H9 (cell line): ENCODE measurements around the gene DCAF4. TPM values are rescaled to one million over a fixed set of nuclear protein-coding genes. Genes with fewer than 3 reads are reported as not detected.

Experiments used
- DNase-seq: peaks from one replicate; pipeline ENCODE4 v3.0.0-alpha.2; 2017
- H2AFZ ChIP-seq: one replicate; pipeline ENCODE4 v1.6.1; 2013; ENCODE audit warnings: mild to moderate bottlenecking, low read length, control low read depth, moderate library complexity
- H2AK5ac ChIP-seq: 2 replicates; pipeline ENCODE4 v1.6.1; 2013; ENCODE audit warnings: low read length, control low read depth, mixed read lengths; ENCODE audit not compliant: insufficient read length
- H2BK120ac ChIP-seq: one replicate; pipeline ENCODE4 v1.6.1; 2013; ENCODE audit warnings: low read depth, mild to moderate bottlenecking, low read length, control low read depth, inconsistent platforms; ENCODE audit not compliant: poor library complexity, severe bottlenecking
- H2BK12ac ChIP-seq: 2 replicates; pipeline ENCODE4 v1.6.1; 2013; ENCODE audit warnings: low read length, control low read depth, mixed read lengths, low read depth; ENCODE audit not compliant: insufficient read length
- H2BK15ac ChIP-seq: 2 replicates; pipeline ENCODE4 v1.6.1; 2013; ENCODE audit warnings: low read depth, low read length, control low read depth
- H2BK20ac ChIP-seq: one replicate; pipeline ENCODE4 v1.6.1; 2013; ENCODE audit warnings: low read depth, mild to moderate bottlenecking, low read length, control low read depth, inconsistent platforms; ENCODE audit not compliant: poor library complexity, severe bottlenecking
- H2BK5ac ChIP-seq: 2 replicates; pipeline ENCODE4 v1.6.1; 2013; ENCODE audit warnings: low read length, control low read depth, mixed read lengths; ENCODE audit not compliant: insufficient read length
- H3K14ac ChIP-seq: 2 replicates; pipeline ENCODE4 v1.6.1; 2013; ENCODE audit warnings: low read length, control low read depth; ENCODE audit not compliant: insufficient read depth
- H3K18ac ChIP-seq: 2 replicates; pipeline ENCODE4 v1.6.1; 2013; ENCODE audit warnings: low read depth, mild to moderate bottlenecking, mixed read lengths, low read length, control low read depth; ENCODE audit not compliant: insufficient read length
- H3K23ac ChIP-seq: 2 replicates; pipeline ENCODE4 v1.6.1; 2013; ENCODE audit warnings: low read length, control low read depth, mixed read lengths, low read depth; ENCODE audit not compliant: insufficient read length
- H3K23me2 ChIP-seq: 2 replicates; pipeline ENCODE4 v1.6.1; 2013; ENCODE audit warnings: low read depth, mild to moderate bottlenecking, mixed read lengths, low read length, control low read depth; ENCODE audit not compliant: insufficient read length, poor library complexity, severe bottlenecking
- H3K27ac ChIP-seq: 2 replicates; pipeline ENCODE4 v1.5.1; 2013; ENCODE audit warnings: low read length, control low read depth, mixed read lengths, low read depth; ENCODE audit not compliant: insufficient read length
- H3K27me3 ChIP-seq: 2 replicates; pipeline ENCODE4 v1.6.1; 2013; ENCODE audit warnings: low read length, control low read depth, inconsistent platforms; ENCODE audit not compliant: insufficient read depth
- H3K4ac ChIP-seq: 2 replicates; pipeline ENCODE4 v1.6.1; 2013; ENCODE audit warnings: low read depth, mild to moderate bottlenecking, control low read depth, inconsistent platforms, low read length, moderate library complexity
- H3K4me1 ChIP-seq: 2 replicates; pipeline ENCODE4 v1.6.1; 2013; ENCODE audit warnings: low read length, control low read depth, inconsistent platforms; ENCODE audit not compliant: insufficient read depth
- H3K4me2 ChIP-seq: 2 replicates; pipeline ENCODE4 v1.6.1; 2013; ENCODE audit warnings: low read length, control low read depth, mixed read lengths; ENCODE audit not compliant: insufficient read length, insufficient read depth
- H3K56ac ChIP-seq: 2 replicates; pipeline ENCODE4 v1.6.1; 2013; ENCODE audit warnings: low read depth, mild to moderate bottlenecking, mixed read lengths, low read length, control low read depth; ENCODE audit not compliant: insufficient read length
- H3K79me1 ChIP-seq: 2 replicates; pipeline ENCODE4 v1.6.1; 2013; ENCODE audit warnings: low read depth, mild to moderate bottlenecking, moderate library complexity, low read length, control low read depth, inconsistent platforms; ENCODE audit not compliant: insufficient read depth, poor library complexity, severe bottlenecking
- H3K79me2 ChIP-seq: 2 replicates; pipeline ENCODE4 v1.6.1; 2013; ENCODE audit warnings: low read length, control low read depth, inconsistent platforms; ENCODE audit not compliant: insufficient read depth
- H3K9ac ChIP-seq: 2 replicates; pipeline ENCODE4 v1.6.1; 2013; ENCODE audit warnings: low read length, control low read depth, mixed read lengths; ENCODE audit not compliant: insufficient read length; ENCODE audit errors: extremely low read depth
- H3K9me3 ChIP-seq: one replicate; pipeline ENCODE4 v1.6.1; 2013; ENCODE audit warnings: low read depth, low read length, inconsistent platforms; ENCODE audit not compliant: control insufficient read depth
- H3T11ph ChIP-seq: one replicate; pipeline ENCODE4 v1.6.1; 2013; ENCODE audit warnings: mild to moderate bottlenecking, low read length, control low read depth, inconsistent platforms
- H4K20me1 ChIP-seq: one replicate; pipeline ENCODE4 v1.6.1; 2013; ENCODE audit not compliant: control insufficient read depth, insufficient read length, insufficient read depth
- H4K5ac ChIP-seq: 2 replicates; pipeline ENCODE4 v1.6.1; 2013; ENCODE audit warnings: low read depth, mild to moderate bottlenecking, mixed read lengths, low read length, control low read depth; ENCODE audit not compliant: insufficient read length
- H4K8ac ChIP-seq: replicated peaks from 2 replicates; pipeline ENCODE4 v1.6.1; 2013; ENCODE audit warnings: low read length, control low read depth, mixed read lengths, low read depth; ENCODE audit not compliant: insufficient read length
- H4K91ac ChIP-seq: 2 replicates; pipeline ENCODE4 v1.6.1; 2013; ENCODE audit warnings: low read depth, mild to moderate bottlenecking, moderate library complexity, mixed read lengths, low read length, control low read depth; ENCODE audit not compliant: insufficient read length
- H3K27ac Mint-ChIP-seq, 3 experiments: 2 replicates in 2 of 3; 3 replicates in 1 of 3; pipeline ENCODE4 v1.8.0; 2020 to 2021; ENCODE audit warnings: mixed read lengths in 3 of 3, mild to moderate bottlenecking in 1 of 3, moderate library complexity in 1 of 3
- H3K27me3 Mint-ChIP-seq: 2 replicates; pipeline ENCODE4 v1.8.0; 2021; ENCODE audit warnings: low read depth, mild to moderate bottlenecking, moderate library complexity, mixed read lengths
- H3K36me3 Mint-ChIP-seq, 3 experiments: 2 replicates in 2 of 3; 3 replicates in 1 of 3; pipeline ENCODE4 v1.8.0; 2020 to 2021; ENCODE audit warnings: low read depth in 3 of 3, mixed read lengths in 3 of 3; ENCODE audit not compliant: insufficient read depth in 1 of 3
- H3K4me1 Mint-ChIP-seq, 2 experiments: 2 replicates each; pipeline ENCODE4 v1.8.0; 2020; ENCODE audit warnings: mixed read lengths in 2 of 2
- H3K4me3 Mint-ChIP-seq, 2 experiments: 2 replicates in 1 of 2; 3 replicates in 1 of 2; pipeline ENCODE4 v1.8.0; 2020 to 2021; ENCODE audit warnings: mild to moderate bottlenecking in 2 of 2, mixed read lengths in 2 of 2, moderate library complexity in 1 of 2
- H3K9me3 Mint-ChIP-seq, 2 experiments: 2 replicates in 1 of 2; 3 replicates in 1 of 2; pipeline ENCODE4 v1.8.0; 2020; ENCODE audit warnings: mild to moderate bottlenecking in 2 of 2, mixed read lengths in 2 of 2, moderate library complexity in 1 of 2
- WGBS: extraction: QIAGEN DNeasy Blood & Tissue Kit; methylation state at CpG from one replicate; pipeline ENCODE4 v1.1.7; 2013; ENCODE audit warnings: missing lambda C conversion rate, low lambda C conversion rate, mixed read lengths; ENCODE audit not compliant: insufficient read length; ENCODE audit errors: extremely low coverage; 5-methylcytosine and 5-hydroxymethylcytosine counted together
- total RNA-seq: library from RNA; stranded (reverse); gene quantifications from 2 replicates; pipeline ENCODE4 v1.2.1, GENCODE V29; 2021
- TF ChIP-seq, protein P1 (sequence below): fragments of 200-600 bp; sonication (generic); conservative IDR thresholded peaks from 3 replicates; pipeline ENCODE4 v1.8.0; 2021; ENCODE audit warnings: antibody characterized with exemption, mild to moderate bottlenecking

DCAF4 gene
- total RNA-seq, 1 experiment from 2014 or later = 32.0 TPM

DNA sequence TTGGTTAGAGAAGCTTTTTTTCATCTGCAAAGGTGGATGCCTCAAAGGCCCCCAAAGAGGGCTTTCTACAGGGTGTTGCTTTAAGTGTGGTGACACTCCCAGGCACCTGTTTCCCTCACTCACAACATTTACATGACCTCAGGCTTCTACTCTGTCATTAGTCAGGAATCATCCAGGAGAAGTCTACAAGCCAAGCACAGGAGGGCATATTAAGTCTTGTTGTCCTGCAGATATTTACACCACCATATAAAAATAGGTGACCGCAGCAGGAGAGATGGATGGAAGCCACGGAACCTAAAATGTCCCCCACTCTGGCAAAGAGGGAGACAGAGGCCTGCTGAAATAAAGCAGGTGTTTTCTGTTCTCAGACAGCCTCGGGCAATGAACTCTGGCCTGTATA, 24.9 kb upstream of the DCAF4 start:
- no peak overlapping the region for H2BK12ac ChIP-seq
- H3K9me3 ChIP-seq = no peaks in the 10 kb centered on the region
- no peak overlapping the region for H2BK15ac ChIP-seq
- TF ChIP-seq, protein P1, sequence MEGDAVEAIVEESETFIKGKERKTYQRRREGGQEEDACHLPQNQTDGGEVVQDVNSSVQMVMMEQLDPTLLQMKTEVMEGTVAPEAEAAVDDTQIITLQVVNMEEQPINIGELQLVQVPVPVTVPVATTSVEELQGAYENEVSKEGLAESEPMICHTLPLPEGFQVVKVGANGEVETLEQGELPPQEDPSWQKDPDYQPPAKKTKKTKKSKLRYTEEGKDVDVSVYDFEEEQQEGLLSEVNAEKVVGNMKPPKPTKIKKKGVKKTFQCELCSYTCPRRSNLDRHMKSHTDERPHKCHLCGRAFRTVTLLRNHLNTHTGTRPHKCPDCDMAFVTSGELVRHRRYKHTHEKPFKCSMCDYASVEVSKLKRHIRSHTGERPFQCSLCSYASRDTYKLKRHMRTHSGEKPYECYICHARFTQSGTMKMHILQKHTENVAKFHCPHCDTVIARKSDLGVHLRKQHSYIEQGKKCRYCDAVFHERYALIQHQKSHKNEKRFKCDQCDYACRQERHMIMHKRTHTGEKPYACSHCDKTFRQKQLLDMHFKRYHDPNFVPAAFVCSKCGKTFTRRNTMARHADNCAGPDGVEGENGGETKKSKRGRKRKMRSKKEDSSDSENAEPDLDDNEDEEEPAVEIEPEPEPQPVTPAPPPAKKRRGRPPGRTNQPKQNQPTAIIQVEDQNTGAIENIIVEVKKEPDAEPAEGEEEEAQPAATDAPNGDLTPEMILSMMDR = no peak
- H3K79me2 ChIP-seq = no peaks in the 10 kb centered on the region
- no peak overlapping the region for H3K56ac ChIP-seq
- H2BK20ac ChIP-seq = no peak overlapping the region
- no peak overlapping the region for H4K91ac ChIP-seq
- no peak overlapping the region for H2AFZ ChIP-seq
- Mint-ChIP-seq H3K4me1 (peaks cover 7 to 8% of the 10 kb centered on the region in 2 experiments), H3K4me3 (no peak overlapping the region), H3K27me3 (peaks cover 48% of the 10 kb centered on the region), H3K9me3 (no peaks in the 10 kb centered on the region), H3K36me3 (no peaks in the 10 kb centered on the region), H3K27ac (no peak overlapping the region)
- H3K27ac ChIP-seq = no peak overlapping the region
- no peaks in the 10 kb centered on the region for H3K27me3 ChIP-seq
- no peak overlapping the region for H3K18ac ChIP-seq
- no peaks in the 10 kb centered on the region for H3K23me2 ChIP-seq
- H4K20me1 ChIP-seq = no peaks in the 10 kb centered on the region
- no peak for DNase-seq
- no peaks in the 10 kb centered on the region for H3K4me1 ChIP-seq
- no peak overlapping the region for H3K4ac ChIP-seq
- no peak overlapping the region for H3K9ac ChIP-seq
- no peak overlapping the region for H3K4me2 ChIP-seq
- no peak overlapping the region for H4K8ac ChIP-seq
- no peak overlapping the region for H2AK5ac ChIP-seq
- WGBS = no CpG with 5 or more reads among the region's 3 CpGs
- H3K79me1 ChIP-seq = no peaks in the 10 kb centered on the region
- no peak overlapping the region for H2BK120ac ChIP-seq
- H3T11ph ChIP-seq = no peak overlapping the region
- H2BK5ac ChIP-seq = no peak overlapping the region
- H4K5ac ChIP-seq = no peak overlapping the region
- no peak overlapping the region for H3K14ac ChIP-seq
- H3K23ac ChIP-seq = no peak overlapping the region
